ENCODE results near the gene AZIN2.

The AZIN2 gene

GRCh38 chr1:33093004-33093403, 12.1 kb downstream of the AZIN2 start:
- no peak for DNase-seq (ENCODE audit: low spot score)
- H3K4me3 ChIP-seq (ENCODE audit: severe bottlenecking), result no peak overlapping the region
- no peaks in the 10 kb centered on the region for H3K9me3 ChIP-seq (ENCODE audit: severe bottlenecking)
- no peaks in the 10 kb centered on the region for H3K27me3 ChIP-seq (ENCODE audit: insufficient read depth, poor library complexity, severe bottlenecking)
- H3K4me1 ChIP-seq (ENCODE audit: insufficient read depth, poor library complexity, severe bottlenecking), result no peaks in the 10 kb centered on the region
- no peaks in the 10 kb centered on the region for H3K36me3 ChIP-seq (ENCODE audit: low read depth)
- peak; percentile 39; the same call in 1 of the 3 replicates for ATAC-seq (ENCODE audit: low read depth)
- TF ChIP-seq, protein P1, sequence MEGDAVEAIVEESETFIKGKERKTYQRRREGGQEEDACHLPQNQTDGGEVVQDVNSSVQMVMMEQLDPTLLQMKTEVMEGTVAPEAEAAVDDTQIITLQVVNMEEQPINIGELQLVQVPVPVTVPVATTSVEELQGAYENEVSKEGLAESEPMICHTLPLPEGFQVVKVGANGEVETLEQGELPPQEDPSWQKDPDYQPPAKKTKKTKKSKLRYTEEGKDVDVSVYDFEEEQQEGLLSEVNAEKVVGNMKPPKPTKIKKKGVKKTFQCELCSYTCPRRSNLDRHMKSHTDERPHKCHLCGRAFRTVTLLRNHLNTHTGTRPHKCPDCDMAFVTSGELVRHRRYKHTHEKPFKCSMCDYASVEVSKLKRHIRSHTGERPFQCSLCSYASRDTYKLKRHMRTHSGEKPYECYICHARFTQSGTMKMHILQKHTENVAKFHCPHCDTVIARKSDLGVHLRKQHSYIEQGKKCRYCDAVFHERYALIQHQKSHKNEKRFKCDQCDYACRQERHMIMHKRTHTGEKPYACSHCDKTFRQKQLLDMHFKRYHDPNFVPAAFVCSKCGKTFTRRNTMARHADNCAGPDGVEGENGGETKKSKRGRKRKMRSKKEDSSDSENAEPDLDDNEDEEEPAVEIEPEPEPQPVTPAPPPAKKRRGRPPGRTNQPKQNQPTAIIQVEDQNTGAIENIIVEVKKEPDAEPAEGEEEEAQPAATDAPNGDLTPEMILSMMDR (IDR thresholded peaks at IDR 0.05; ENCODE audit: poor library complexity, severe bottlenecking), result no peak
- no peak overlapping the region for H3K27ac ChIP-seq (ENCODE audit: poor library complexity, severe bottlenecking)

- no peaks in the 10 kb centered on the region for H3K27me3 ChIP-seq (ENCODE audit: insufficient read depth, poor library complexity, severe bottlenecking)
- ATAC-seq (ENCODE audit: low read depth) (no peak), DNase-seq (ENCODE audit: low spot score) (no peak)
- H3K4me1 ChIP-seq (ENCODE audit: insufficient read depth, poor library complexity, severe bottlenecking), result peaks cover 6% of the 10 kb centered on the region
- no peaks in the 10 kb centered on the region for H3K36me3 ChIP-seq (ENCODE audit: low read depth)
- TF ChIP-seq, protein P1 (IDR thresholded peaks at IDR 0.05; ENCODE audit: poor library complexity, severe bottlenecking), result no peak
- H3K27ac ChIP-seq (ENCODE audit: poor library complexity, severe bottlenecking), result no peak overlapping the region
- H3K4me3 ChIP-seq (ENCODE audit: severe bottlenecking), result no peak overlapping the region
- H3K9me3 ChIP-seq (ENCODE audit: severe bottlenecking), result no peaks in the 10 kb centered on the region
Observed at GRCh38 chr1:33094486-33094885, 13.5 kb downstream of the AZIN2 start.

- no peak overlapping the region for H3K4me3 ChIP-seq (ENCODE audit: severe bottlenecking)
- no peak for DNase-seq (ENCODE audit: low spot score)
- peaks cover 12% of the 10 kb centered on the region for H3K4me1 ChIP-seq (ENCODE audit: insufficient read depth, poor library complexity, severe bottlenecking)
- no peaks in the 10 kb centered on the region for H3K36me3 ChIP-seq (ENCODE audit: low read depth)
- H3K27me3 ChIP-seq (ENCODE audit: insufficient read depth, poor library complexity, severe bottlenecking), result no peaks in the 10 kb centered on the region
- TF ChIP-seq, protein P1 (IDR thresholded peaks at IDR 0.05; ENCODE audit: poor library complexity, severe bottlenecking), result peak; percentile 98
- no peaks in the 10 kb centered on the region for H3K9me3 ChIP-seq (ENCODE audit: severe bottlenecking)
- H3K27ac ChIP-seq (ENCODE audit: poor library complexity, severe bottlenecking), result no peak overlapping the region
- ATAC-seq (ENCODE audit: low read depth), result no peak
Observed at GRCh38 chr1:33094971-33095604, 14.1 kb downstream of the AZIN2 start.

DNA sequence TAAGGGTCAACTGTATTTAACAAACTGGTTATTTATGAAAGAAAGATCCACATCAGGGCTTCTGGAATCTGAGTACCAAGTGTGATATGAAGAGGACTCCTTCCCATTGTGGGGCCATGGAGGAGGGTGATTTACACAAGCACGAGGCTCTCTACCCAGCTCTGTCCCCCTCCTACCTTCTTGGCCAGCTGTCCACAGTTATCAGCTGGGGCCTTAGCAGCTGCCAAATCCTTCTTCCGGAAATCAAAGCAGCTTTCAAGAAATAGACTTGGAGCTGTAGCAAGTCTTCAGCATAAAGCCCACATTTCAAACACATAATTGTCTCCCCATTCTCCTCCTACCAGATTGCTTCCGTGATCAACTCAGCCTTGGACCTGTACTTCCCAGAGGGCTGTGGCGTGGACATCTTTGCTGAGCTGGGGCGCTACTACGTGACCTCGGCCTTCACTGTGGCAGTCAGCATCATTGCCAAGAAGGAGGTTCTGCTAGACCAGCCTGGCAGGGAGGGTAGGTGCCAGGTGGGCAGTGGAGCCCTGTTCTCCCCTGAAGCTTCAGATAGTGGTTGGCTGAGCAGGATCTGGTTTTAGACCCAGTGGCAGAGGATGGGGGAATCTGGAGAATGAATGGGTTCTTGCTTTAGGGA, 15.5 kb downstream of the AZIN2 start:
- DNase-seq (ENCODE audit: low spot score), result no peak
- Histone ChIP-seq H3K27me3 (ENCODE audit: insufficient read depth, poor library complexity, severe bottlenecking) (no peaks in the 10 kb centered on the region), H3K4me3 (ENCODE audit: severe bottlenecking) (no peak overlapping the region), H3K27ac (ENCODE audit: poor library complexity, severe bottlenecking) (peak overlapping the region; percentile 26), H3K36me3 (ENCODE audit: low read depth) (no peaks in the 10 kb centered on the region), H3K4me1 (ENCODE audit: insufficient read depth, poor library complexity, severe bottlenecking) (peaks cover 18% of the 10 kb centered on the region), H3K9me3 (ENCODE audit: severe bottlenecking) (no peaks in the 10 kb centered on the region)
- ATAC-seq (ENCODE audit: low read depth), result no peak
- TF ChIP-seq, protein P1 (IDR thresholded peaks at IDR 0.05; ENCODE audit: poor library complexity, severe bottlenecking), result no peak

GRCh38 chr1:33097137-33097611, 16.2 kb downstream of the AZIN2 start:
- H3K4me3 ChIP-seq (ENCODE audit: severe bottlenecking), result no peak overlapping the region
- H3K36me3 ChIP-seq (ENCODE audit: low read depth), result no peaks in the 10 kb centered on the region
- H3K27ac ChIP-seq (ENCODE audit: poor library complexity, severe bottlenecking), result peak overlapping the region; percentile 97
- peaks cover 18% of the 10 kb centered on the region for H3K4me1 ChIP-seq (ENCODE audit: insufficient read depth, poor library complexity, severe bottlenecking)
- H3K27me3 ChIP-seq (ENCODE audit: insufficient read depth, poor library complexity, severe bottlenecking), result no peaks in the 10 kb centered on the region
- ATAC-seq (ENCODE audit: low read depth), result no peak
- TF ChIP-seq, protein P1 (IDR thresholded peaks at IDR 0.05; ENCODE audit: poor library complexity, severe bottlenecking), result no peak
- no peak for DNase-seq (ENCODE audit: low spot score)
- no peaks in the 10 kb centered on the region for H3K9me3 ChIP-seq (ENCODE audit: severe bottlenecking)

Measured in RWPE2 (cell line).